Measurements from ENCODE around the gene TDRD10.

GRCh38 chr1:154589780-154590179 is 87.8 kb downstream of the TDRD10 start:
- TF ChIP-seq, protein P1, sequence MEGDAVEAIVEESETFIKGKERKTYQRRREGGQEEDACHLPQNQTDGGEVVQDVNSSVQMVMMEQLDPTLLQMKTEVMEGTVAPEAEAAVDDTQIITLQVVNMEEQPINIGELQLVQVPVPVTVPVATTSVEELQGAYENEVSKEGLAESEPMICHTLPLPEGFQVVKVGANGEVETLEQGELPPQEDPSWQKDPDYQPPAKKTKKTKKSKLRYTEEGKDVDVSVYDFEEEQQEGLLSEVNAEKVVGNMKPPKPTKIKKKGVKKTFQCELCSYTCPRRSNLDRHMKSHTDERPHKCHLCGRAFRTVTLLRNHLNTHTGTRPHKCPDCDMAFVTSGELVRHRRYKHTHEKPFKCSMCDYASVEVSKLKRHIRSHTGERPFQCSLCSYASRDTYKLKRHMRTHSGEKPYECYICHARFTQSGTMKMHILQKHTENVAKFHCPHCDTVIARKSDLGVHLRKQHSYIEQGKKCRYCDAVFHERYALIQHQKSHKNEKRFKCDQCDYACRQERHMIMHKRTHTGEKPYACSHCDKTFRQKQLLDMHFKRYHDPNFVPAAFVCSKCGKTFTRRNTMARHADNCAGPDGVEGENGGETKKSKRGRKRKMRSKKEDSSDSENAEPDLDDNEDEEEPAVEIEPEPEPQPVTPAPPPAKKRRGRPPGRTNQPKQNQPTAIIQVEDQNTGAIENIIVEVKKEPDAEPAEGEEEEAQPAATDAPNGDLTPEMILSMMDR (conservative IDR thresholded peaks at IDR 0.05; ENCODE audit: low read depth, low read length), result no peak
- no peak for TF ChIP-seq EZH2 (IDR thresholded peaks at IDR 0.05; ENCODE audit: borderline replicate concordance, low read depth, low read length, poor library complexity, severe bottlenecking)

All from A673 (cell line).